ENCODE results near the gene TBRG1. TPM values are rescaled to one million over a fixed set of nuclear protein-coding genes. Genes with fewer than 3 reads are reported as not detected.

Gene TBRG1
- total RNA-seq, 1 donor from 2014 or later = 19.2 TPM

- DNase-seq (ENCODE audit: low read depth in 2 of 2) = no peak
Observed at GRCh38 chr11:124658986-124659385, 36.3 kb downstream of the TBRG1 start.

DNA sequence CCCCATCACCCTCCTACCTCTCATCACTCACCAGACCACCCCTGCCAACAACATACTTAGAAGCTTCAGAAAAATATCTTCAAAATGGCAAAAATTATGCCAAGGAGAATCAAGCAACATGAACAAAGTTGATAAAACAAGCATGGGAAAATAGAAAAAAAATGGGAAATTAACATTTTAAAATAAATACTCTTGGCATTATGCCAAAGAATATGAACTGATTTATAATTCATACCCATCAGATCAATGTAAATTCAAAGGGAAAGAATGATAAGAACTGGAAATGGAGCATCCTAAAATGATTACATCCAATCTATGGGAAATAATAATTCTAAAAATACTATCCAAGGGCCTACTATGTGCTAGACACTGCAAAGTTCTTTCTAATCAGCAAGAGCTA lies 38.9 kb downstream of the TBRG1 start:
- DNase-seq (ENCODE audit: low read depth in 2 of 2) = no peak

DNA sequence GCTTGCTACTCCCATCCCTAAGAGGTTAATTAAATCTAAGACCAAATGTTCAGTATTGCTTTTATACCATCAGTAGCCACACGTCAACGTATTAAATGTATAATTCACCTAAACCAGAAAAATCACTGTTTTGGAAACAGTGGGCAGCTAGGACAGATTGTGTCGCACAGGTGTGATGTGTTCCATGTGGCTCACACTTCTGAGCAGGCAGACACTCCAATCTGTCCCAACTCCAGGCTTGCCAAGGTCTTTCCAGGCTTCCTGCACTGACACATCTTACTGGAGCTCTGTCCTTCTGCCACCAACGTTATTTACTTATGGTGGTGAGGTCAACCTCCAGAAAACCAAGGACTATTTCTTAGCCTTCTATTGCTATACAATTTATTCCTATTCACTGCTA lies 39.4 kb downstream of the TBRG1 start:
- DNase-seq (ENCODE audit: low read depth in 2 of 2) = no peak

- no peak for DNase-seq (ENCODE audit: low read depth in 2 of 2)
Observed at GRCh38 chr11:124663861-124664260, 41.2 kb downstream of the TBRG1 start.

GRCh38 chr11:124667601-124668000 lies 44.9 kb downstream of the TBRG1 start:
- DNase-seq (ENCODE audit: low read depth in 2 of 2) = no peak

DNA sequence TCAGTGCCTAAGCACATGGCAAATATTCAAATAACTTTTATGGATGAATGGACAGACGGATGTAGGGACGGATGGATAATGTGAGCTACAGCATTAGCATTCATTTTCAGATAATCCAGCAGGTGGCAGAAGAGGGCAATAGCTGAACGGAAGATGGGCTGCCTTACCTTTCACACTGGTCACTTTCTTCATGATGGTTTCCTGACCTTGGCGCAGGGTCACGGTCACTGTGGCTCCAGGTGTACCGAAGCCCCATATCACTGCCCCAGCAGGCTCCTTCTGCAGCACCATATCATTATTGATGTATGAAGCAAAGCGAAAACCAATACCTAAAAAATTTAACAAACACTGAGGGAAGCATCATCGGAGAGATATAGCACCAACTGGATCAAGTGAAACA lies 46.5 kb downstream of the TBRG1 start:
- peak; percentile 68 to 76 for DNase-seq (ENCODE audit: low read depth in 2 of 2)

GRCh38 chr11:124670732-124671131 lies 48.1 kb downstream of the TBRG1 start:
- DNase-seq (ENCODE audit: low read depth in 2 of 2) = no peak

DNA sequence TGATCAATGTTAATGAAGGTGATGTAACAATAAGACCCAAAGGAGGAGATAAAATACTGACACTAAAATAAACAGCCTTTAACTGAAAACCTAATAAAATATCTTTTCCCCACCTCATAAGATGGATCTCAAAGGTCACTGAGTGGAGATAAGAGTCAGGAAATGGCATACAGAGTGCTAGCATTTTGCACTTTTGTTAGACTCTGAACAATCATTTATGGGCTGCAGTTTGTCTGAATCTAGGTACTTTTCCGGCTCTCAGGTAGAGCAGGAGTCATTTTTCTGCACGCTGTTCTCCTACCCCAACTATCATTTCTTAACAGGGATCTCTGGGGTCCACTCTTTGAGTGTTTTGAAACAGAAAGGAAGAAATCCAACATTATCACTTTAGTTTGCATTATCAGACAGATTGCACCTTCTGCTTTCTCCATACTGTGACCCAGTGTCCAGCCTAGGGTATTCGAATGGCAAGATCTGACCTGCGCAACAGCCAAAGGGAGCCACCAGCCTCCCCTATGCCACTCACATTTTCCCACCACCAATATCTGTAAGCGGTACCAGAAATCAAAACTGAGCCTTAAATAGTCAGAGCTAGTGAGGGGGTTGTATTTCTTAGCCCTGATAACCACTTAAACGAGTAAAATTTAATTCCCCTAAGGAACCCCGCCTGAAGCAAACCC lies 50.0 kb downstream of the TBRG1 start:
- no peak for DNase-seq (ENCODE audit: low read depth in 2 of 2)

DNA sequence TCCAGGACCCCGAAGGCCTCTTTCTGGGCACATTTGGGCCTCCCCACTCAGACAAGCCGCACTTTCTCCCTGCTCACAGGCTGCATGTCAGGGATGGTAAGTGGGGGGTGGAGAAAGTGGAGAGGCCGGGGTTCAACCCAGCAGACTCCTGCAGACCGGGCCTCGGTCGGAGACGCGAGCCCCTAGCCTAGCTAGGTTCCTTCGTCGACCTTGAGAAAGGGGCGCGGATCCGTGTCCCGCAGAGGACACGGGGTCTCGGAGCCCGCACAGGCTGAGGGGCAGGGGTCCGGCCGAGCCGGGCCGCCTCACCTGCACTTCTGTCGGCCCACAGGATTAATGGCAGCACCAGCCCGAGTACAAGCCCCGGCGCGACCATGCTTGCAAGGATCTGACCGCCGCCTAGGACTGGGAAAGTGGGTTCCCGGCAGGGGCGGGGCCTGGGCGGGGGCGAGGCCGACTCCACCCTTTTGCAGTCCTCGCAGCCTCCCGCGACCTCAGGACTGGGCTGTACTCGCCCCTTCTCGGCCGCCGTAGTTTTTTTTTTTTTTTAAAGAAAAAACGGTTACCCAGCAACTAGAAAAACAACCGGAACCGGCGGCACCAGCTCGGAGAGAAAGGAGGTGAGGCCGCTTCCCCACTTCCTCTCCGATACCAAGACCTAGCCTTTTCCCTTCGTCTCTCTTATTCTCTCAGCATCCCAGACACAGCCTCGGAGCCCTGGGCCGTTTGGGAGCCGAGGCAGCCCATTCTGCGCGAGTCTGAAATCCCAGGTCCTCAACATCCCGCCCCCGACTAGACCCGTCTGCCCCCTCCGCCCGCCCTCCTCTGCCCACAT lies 50.9 kb downstream of the TBRG1 start, which contains the start of the genes SIAE and SPA17:
SIAE (minus strand) TSS at position 407 of the 835 bp plus-strand sequence; CDS start at position 376, 31 bp downstream.
SPA17 (plus strand) TSS at position 572 of the 835 bp plus-strand sequence. CDS start 1,361 bp downstream, outside the sequence.
- peak; percentile 97 for DNase-seq (ENCODE audit: low read depth in 2 of 2)

GRCh38 chr11:124674168-124674517 lies 51.5 kb downstream of the TBRG1 start:
- DNase-seq (ENCODE audit: low read depth in 2 of 2) = no peak

GRCh38 chr11:124674571-124674970 lies 51.9 kb downstream of the TBRG1 start:
- no peak for DNase-seq (ENCODE audit: low read depth in 2 of 2)

DNA sequence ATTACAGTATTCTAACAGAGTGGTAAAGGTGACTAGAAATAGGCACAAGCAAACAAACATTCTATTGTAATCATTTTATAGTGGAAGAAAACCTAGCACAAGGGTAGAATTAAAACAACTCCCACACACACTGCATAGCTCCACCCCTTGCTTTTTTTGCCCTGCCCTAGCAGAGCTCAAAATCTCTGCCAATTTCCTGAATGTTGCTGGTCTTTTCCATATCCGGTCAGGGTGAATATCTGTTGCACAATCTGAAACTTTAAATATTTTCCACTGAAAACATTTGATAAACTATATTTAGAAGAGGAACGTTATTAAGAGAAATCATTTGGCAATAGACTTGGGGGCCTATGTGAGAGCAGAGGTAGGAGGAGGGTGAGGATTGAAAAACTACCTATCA lies 53.7 kb downstream of the TBRG1 start:
- peak; percentile 67 to 96 for DNase-seq (ENCODE audit: low read depth in 2 of 2)

DNA sequence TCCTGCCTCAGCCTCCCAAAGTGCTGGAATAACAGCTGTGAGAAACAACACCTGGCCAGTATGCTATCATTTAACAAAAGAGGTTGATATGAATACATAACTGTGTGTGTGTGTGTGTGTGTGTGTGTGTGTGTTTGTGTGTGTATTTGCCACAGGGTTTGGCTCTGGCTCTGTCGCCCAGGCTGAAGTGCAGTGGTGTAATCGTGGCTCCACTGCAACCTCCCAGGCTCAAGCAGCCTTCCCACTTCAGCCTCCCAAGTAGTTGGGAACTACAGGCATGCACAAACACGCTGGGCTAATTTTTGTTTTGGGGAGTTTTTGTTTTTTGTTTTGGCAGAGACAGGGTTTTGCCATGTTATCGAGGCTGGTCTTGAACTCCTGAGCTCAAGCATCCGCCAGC lies 55.8 kb downstream of the TBRG1 start:
- DNase-seq (ENCODE audit: low read depth in 2 of 2) = no peak

GRCh38 chr11:124681421-124681820 lies 58.8 kb downstream of the TBRG1 start:
- no peak for DNase-seq (ENCODE audit: low read depth in 2 of 2)

GRCh38 chr11:124682443-124682842 lies 59.8 kb downstream of the TBRG1 start:
- DNase-seq (ENCODE audit: low read depth in 2 of 2) = no peak

Other genes starting within 250 kb of the TBRG1 start
- gene OR8B2, start 238.4 kb upstream of the TBRG1 start, total RNA-seq = not detected in 2 replicates
- gene OR8B3, start 223.8 kb upstream of the TBRG1 start, total RNA-seq = not detected in 2 replicates
- not detected in 2 replicates for gene OR8B4, start 198.0 kb upstream of the TBRG1 start, total RNA-seq
- gene OR8B8, start 177.2 kb upstream of the TBRG1 start, total RNA-seq = not detected in 2 replicates
- gene OR8B12, start 79.2 kb upstream of the TBRG1 start, total RNA-seq = not detected in 2 replicates
- gene OR8A1, start 52.9 kb upstream of the TBRG1 start, total RNA-seq = under 0.01 TPM in 1 of 2 replicates, not detected in the other
- not detected in 2 replicates for gene PANX3, start 11.4 kb upstream of the TBRG1 start, total RNA-seq
- gene SIAE, start 50.9 kb downstream of the TBRG1 start, total RNA-seq = 6.8 and 7.5 TPM in 2 replicates
- 3.6 and 5.0 TPM in 2 replicates for gene SPA17, start 51.0 kb downstream of the TBRG1 start, total RNA-seq
- 0.20 and 0.65 TPM in 2 replicates for gene NRGN, start 117.1 kb downstream of the TBRG1 start, total RNA-seq
- under 0.01 TPM in 1 of 2 replicates, not detected in the other for gene VSIG2, start 129.4 kb downstream of the TBRG1 start, total RNA-seq
- gene ESAM, start 139.4 kb downstream of the TBRG1 start, total RNA-seq = 8.9 and 35.1 TPM in 2 replicates
- gene MSANTD2, start 177.5 kb downstream of the TBRG1 start, total RNA-seq = 3.9 and 5.6 TPM in 2 replicates
- gene ROBO3, start 242.6 kb downstream of the TBRG1 start, total RNA-seq = 5.7 and 14.7 TPM in 2 replicates

Data from lung microvascular endothelial cell (primary cell).